ENCODE results near the gene NIPBL.
"Not testable (repeated sequence)": the region's sequence is repeated elsewhere in the genome, so short reads cannot be mapped to it uniquely, and the experiment has no call there.

Gene NIPBL

GRCh38 chr5:37037840-37038239, 161.3 kb downstream of the NIPBL start:
- DNase-seq (ENCODE audit: low read depth in 2 of 2): no peak

DNA sequence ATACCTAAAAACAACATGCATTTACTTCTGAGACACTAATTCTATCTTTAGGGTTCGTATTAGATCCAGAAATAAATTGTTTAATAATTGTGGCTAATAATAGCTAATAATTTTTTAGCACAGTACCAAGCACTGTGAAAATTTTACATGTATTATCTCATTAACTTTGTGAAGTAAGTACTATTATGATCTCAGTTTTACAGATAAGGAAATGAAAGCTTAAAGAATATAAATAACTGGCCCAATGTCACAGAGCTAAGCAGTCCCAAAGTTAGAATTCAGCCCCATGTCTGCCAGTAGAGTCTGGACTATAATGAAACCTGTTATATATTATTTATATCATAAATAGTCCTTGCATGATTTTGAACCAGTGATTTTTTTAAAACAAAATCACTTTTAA, 163.3 kb downstream of the NIPBL start:
- DNase-seq (ENCODE audit: low read depth in 2 of 2): no peak

GRCh38 chr5:37043693-37044092, 167.1 kb downstream of the NIPBL start:
- no peak for DNase-seq (ENCODE audit: low read depth in 2 of 2)

GRCh38 chr5:37044120-37044519, 167.6 kb downstream of the NIPBL start:
- DNase-seq (ENCODE audit: low read depth in 2 of 2): no peak

- no peak for DNase-seq (ENCODE audit: low read depth in 2 of 2)
These were observed 169.1 kb downstream of the NIPBL start for GRCh38 chr5:37045703-37046102.

GRCh38 chr5:37047947-37048346, 171.4 kb downstream of the NIPBL start:
- no peak for DNase-seq (ENCODE audit: low read depth in 2 of 2)

DNA sequence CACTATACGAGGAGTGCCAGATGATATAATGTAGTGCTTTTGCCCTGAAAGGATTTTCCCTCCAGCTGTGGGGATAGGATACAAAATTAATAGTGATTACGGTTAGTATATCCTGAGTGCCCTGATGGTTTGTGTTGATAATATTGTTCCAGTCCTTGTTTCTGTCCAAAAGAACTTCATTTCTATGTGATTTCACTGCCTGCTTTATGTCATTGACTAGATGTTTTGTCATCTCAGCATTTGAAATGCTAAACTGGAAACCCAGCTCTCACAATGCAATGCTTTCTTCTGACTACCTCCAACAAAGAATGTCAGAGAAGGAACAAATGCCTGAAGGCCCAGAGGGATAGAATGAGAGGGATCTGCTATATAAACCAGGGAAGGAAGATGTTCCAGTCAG, 177.8 kb downstream of the NIPBL start:
- no peak for DNase-seq (ENCODE audit: low read depth in 2 of 2)

DNA sequence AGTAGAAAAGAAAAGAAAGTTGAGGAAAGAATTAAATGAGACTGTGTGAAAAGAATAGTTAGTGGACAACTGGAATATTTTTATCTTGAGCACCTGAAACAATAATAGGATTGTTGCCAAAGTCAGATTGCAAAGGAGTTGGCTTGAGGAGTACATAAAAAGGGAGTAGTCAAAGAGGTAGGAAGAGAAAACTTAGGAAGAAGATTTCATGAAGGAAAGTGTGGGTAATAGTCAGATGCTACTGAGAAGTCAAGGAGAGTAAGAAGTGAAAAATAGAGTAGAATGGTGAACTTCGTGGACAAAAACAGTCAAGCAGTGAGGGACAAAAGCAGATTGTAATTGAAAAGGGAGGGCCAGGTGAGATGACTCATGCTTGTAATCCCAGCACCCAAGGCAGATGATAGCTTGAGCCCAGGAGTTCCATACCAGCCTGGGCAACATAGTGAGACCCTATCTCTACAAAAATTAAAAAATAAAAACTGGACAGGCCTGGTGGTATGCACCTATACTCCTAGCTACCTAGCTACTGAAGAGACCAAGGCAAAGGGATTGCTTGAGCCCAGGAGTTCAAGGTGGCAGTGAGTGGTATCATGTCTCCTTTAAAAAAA, 178.9 kb downstream of the NIPBL start:
- no peak for DNase-seq (ENCODE audit: low read depth in 2 of 2)

- DNase-seq (ENCODE audit: low read depth in 2 of 2): no peak
These were observed 180.2 kb downstream of the NIPBL start for GRCh38 chr5:37056762-37057161.

- no peak for DNase-seq (ENCODE audit: low read depth in 2 of 2)
These were observed 183.5 kb downstream of the NIPBL start for GRCh38 chr5:37060030-37060429.

- no peak for DNase-seq (ENCODE audit: low read depth in 2 of 2)
These were observed 187.2 kb downstream of the NIPBL start for GRCh38 chr5:37063739-37064138.

- no peak for DNase-seq (ENCODE audit: low read depth in 2 of 2)
These were observed 187.9 kb downstream of the NIPBL start for GRCh38 chr5:37064442-37064841.

- DNase-seq (ENCODE audit: low read depth in 2 of 2): no peak
These were observed 194.9 kb downstream of the NIPBL start for GRCh38 chr5:37071487-37071886.

DNA sequence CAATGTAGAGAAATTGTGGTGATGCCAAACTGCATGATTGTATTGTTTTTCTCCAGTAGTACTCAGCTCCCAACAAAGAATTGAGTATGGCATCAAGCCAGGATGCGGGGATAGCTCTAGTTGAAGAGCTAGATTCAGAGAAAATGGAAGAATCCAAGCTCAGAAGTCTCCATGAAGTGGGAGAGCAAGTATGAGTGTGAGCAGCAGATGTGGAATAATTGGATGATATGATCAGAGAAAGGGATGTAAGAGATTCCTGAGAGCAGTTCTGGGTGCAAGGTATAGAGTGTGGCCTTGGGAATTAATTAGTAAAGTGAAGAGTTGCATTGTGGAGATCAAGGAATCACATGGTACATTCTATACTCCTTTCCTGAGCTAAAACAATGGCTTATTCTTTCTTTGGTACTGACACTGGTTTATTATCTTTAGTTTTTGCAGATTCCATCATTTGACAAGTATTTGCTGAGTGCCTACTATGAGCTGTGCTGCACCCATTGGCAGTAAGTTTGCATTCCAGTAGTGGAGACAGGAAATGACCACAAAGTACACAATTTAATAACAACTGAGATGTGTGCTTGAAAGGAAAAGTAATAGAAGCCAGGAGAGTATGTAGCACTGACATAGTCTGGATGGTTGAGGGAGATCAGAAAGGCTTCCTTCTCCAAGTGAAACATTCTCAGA, 195.5 kb downstream of the NIPBL start:
- no peak for DNase-seq (ENCODE audit: low read depth in 2 of 2)

GRCh38 chr5:37075399-37075950, 198.9 kb downstream of the NIPBL start:
- no peak for DNase-seq (ENCODE audit: low read depth in 2 of 2)

GRCh38 chr5:37077146-37077545, 200.6 kb downstream of the NIPBL start:
- DNase-seq (ENCODE audit: low read depth in 2 of 2): no peak

GRCh38 chr5:37080697-37081096, 204.1 kb downstream of the NIPBL start:
- DNase-seq (ENCODE audit: low read depth in 2 of 2): no peak

DNA sequence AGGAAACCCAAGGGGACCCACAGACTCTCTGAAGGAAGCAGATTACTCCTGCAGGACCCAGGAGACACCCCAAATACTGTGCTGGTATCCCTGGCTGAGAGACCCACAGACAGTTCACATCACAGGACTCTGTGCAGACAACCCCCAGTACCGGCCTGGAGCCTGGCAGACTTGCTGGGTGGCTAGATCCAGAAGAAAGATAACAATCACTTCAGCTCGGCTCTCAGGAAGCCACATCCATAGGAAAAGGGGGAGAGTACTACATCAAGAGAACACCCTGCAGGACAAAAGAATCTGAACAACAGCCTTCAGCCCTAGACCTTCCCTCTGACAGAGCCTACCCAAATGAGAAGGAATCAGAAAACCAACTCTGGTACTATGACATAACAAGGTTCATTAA, 206.4 kb downstream of the NIPBL start:
- not testable (repeated sequence) for DNase-seq (ENCODE audit: low read depth in 2 of 2)

- not testable (repeated sequence) for DNase-seq (ENCODE audit: low read depth in 2 of 2)
These were observed 209.5 kb downstream of the NIPBL start for GRCh38 chr5:37086026-37086425.

GRCh38 chr5:37086466-37087173, 210.1 kb downstream of the NIPBL start:
- DNase-seq (ENCODE audit: low read depth in 2 of 2): no peak

DNA sequence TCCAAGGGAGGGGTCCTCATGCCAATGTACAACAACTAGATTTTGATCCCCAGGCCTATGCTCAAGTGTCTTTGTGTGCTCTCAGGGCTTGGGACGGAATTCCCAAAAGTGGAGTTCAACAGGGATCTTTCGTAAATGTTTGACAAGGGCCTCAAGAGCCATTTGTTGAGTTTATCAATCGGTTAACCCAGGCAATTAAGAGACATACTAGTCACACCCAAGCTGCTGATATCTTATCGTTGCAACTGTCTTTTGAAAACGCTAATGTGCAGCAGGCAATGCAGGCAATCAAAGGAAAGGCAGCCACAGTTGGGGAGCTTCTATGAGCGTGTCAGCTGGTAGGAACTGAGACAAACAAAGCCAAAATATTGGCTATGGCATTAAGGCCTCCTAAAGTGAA, 211.4 kb downstream of the NIPBL start:
- DNase-seq (ENCODE audit: low read depth in 2 of 2): no peak

DNA sequence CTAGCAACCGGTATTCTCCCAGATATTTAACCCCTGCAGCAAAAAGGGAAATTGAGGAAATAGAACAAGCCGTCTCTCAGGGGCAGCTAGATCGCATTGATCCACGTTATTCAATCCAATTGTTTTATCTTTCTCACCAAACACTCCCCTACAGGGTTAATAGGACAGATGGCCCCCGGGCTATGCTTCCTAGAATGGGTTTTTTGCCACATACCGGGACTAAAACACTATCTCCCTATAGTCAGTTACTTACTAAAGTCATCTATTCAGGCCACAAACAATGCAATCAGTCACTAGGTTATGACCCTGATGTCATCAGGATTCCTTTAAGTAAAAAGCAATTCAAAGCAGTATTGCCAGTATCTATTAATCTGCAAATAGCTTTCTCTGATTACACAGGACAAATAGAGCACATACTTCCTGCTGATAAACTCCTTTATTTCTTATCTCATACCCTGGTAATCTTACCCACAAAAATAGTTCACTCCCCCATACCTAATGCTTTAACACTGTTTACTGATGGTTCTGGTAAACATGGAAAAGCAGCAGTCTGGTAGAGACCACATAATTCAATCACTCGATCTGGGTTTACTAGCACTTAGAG, 213.7 kb downstream of the NIPBL start:
- no peak for DNase-seq (ENCODE audit: low read depth in 2 of 2)

Measured in stimulated activated CD8-positive, alpha-beta memory T cell treated with anti-CD3 and anti-CD28 coated beads, Interleukin-7, amount 100 ng/mL, for 4 hours (primary cell).